HepG2 (cell line): ENCODE results near the gene RNF5. TPM values are rescaled to one million over a fixed set of nuclear protein-coding genes. Genes with fewer than 3 reads are reported as not detected.

ENCODE experiments used
- KLF16 ChIP-seq, 2 experiments: sonication (generic) in 1 of 2; formaldehyde crosslinking in 1 of 2; IDR thresholded peaks; 2 replicates each; pipeline versions ENCODE4 v1.6.1 to v1.8.0; 2016 to 2023; ENCODE audit warnings: missing genetic modification reagents in 2 of 2, missing compliant biosample characterization in 1 of 2
- RBM39 ChIP-seq: fragments of 200-400 bp; formaldehyde crosslinking; IDR thresholded peaks from one replicate; pipeline ENCODE4 v1.6.1; 2018; ENCODE audit warnings: antibody characterized with exemption, mild to moderate bottlenecking, low read depth, low read length; ENCODE audit not compliant: poor library complexity, severe bottlenecking
- RCOR2 ChIP-seq: IDR thresholded peaks from 2 replicates; pipeline ENCODE4 v1.6.1; 2016; ENCODE audit warnings: missing biosample characterization, missing genetic modification reagents
- TERF1 ChIP-seq: sonication (generic); formaldehyde crosslinking; IDR thresholded peaks from 2 replicates; pipeline ENCODE4 v1.8.0; 2022; ENCODE audit warnings: mild to moderate bottlenecking, missing genetic modification reagents, moderate library complexity
- ZNF407 ChIP-seq: sonication (generic); formaldehyde crosslinking; IDR thresholded peaks from one replicate; pipeline ENCODE4 v1.5.1; 2020; ENCODE audit warnings: mild to moderate bottlenecking, missing genetic modification reagents; ENCODE audit errors: not compliant biosample characterization
- ZNF510 ChIP-seq: sonication (generic); formaldehyde crosslinking; IDR thresholded peaks from 2 replicates; pipeline ENCODE4 v1.4.0; 2020; ENCODE audit warnings: low read depth, mild to moderate bottlenecking, missing genetic modification reagents
- ZNF646 ChIP-seq: sonication (generic); formaldehyde crosslinking; IDR thresholded peaks from 2 replicates; pipeline ENCODE4 v1.9.0; 2021; ENCODE audit warnings: mild to moderate bottlenecking, missing genetic modification reagents
- ZNF816 ChIP-seq: sonication (generic); formaldehyde crosslinking; IDR thresholded peaks from 2 replicates; pipeline ENCODE4 v1.8.0; 2022; ENCODE audit warnings: missing genetic modification reagents, mild to moderate bottlenecking, borderline replicate concordance
- polyA plus RNA-seq, 8 experiments: library from polyadenylated mRNA; depleted of rRNA in 3 of 8; stranded (reverse) in 7 of 8; unstranded in 1 of 8; fragments of >200 nt; fragmentation: Illumina TruSeq in 4 of 8; extraction: Trizol in 4 of 8; gene quantifications; 2 replicates each; pipeline versions ENCODE4 v1.2.1 to v1.2.3, GENCODE V29; 2011 to 2016; ENCODE audit warnings: low read depth in 4 of 8, missing spikeins in 1 of 8, mixed read lengths in 1 of 8; ENCODE audit not compliant: insufficient read depth in 1 of 8
- total RNA-seq, 5 experiments: library from RNA; depleted of rRNA; stranded (reverse); fragments of >200 nt; fragmentation: Illumina TruSeq; extraction: Trizol; gene quantifications; 2 replicates each; pipeline ENCODE4 v1.2.3, GENCODE V29; 2016; ENCODE audit warnings: low read depth in 1 of 5

The RNF5 gene
- total and polyA plus RNA-seq, 2 of the 13 experiments (the other 11 are each of a cell fraction or from before 2014, with no cell fraction given) = 98.0 to 131 TPM

- TF ChIP-seq ZNF407 (CRISPR knock-in tag) (peak; percentile 73), ZNF510 (CRISPR knock-in tag) (peak; percentile 60; the same call in 1 of the 2 replicates), KLF16 (CRISPR knock-in tag; IDR thresholded peaks at IDR 0.05) (no peak; a peak in 1 of 4 replicates), RCOR2 (no peak), ZNF646 (0 out of 2 replicates have a peak, but pooled peaks have one; percentile 14), RBM39 (peak; percentile 72), TERF1 (CRISPR knock-in tag) (no peak), ZNF816 (CRISPR knock-in tag) (peak; percentile 86; the same call in 1 of the 2 replicates)
Measured at GRCh38 chr6:32153564-32154513, 24.4 kb upstream of the RNF5 start, which contains the start of gene PPT2 (continued).
